GM18505 (cell line): Measurements from ENCODE around the gene ASTN2.
"Not testable (repeated sequence)": the region's sequence is repeated elsewhere in the genome, so short reads cannot be mapped to it uniquely, and the experiment has no call there.

ENCODE experiments used
- ATAC-seq: cut with Tn5 transposase; IDR thresholded peaks from one replicate; pipeline ENCODE4 v1.9.1; 2021; ENCODE audit not compliant: unreplicated experiment
- POLR2A ChIP-seq: IDR thresholded peaks from 4 replicates; pipeline ENCODE4 v1.6.1; 2011; ENCODE audit warnings: borderline replicate concordance; ENCODE audit not compliant: insufficient read depth, insufficient read length; ENCODE audit errors: extremely low read depth

Gene ASTN2

GRCh38 chr9:117074342-117074662 lies 340.6 kb downstream of the ASTN2 start:
- TF ChIP-seq POLR2A: no peak
- ATAC-seq: no peak

- no peak for TF ChIP-seq POLR2A
- ATAC-seq: no peak
Measured at GRCh38 chr9:117073539-117074341, 341.1 kb downstream of the ASTN2 start.

- no peak for ATAC-seq
- no peak for TF ChIP-seq POLR2A
Measured at GRCh38 chr9:117073071-117073470, 341.8 kb downstream of the ASTN2 start.

- ATAC-seq: no peak
- no peak for TF ChIP-seq POLR2A
Measured at GRCh38 chr9:117072216-117072615, 342.6 kb downstream of the ASTN2 start.

- ATAC-seq: not testable (repeated sequence)
Measured at GRCh38 chr9:117071673-117072207, 343.1 kb downstream of the ASTN2 start.

GRCh38 chr9:117063721-117064471 lies 351.0 kb downstream of the ASTN2 start:
- TF ChIP-seq POLR2A: no peak

GRCh38 chr9:117060963-117061362 lies 353.9 kb downstream of the ASTN2 start:
- TF ChIP-seq POLR2A: no peak
- ATAC-seq: no peak

More at GRCh38 chr9:117063721-117064471, 351.0 kb downstream of the ASTN2 start:
- ATAC-seq: no peak

GRCh38 chr9:117050007-117050406 lies 364.9 kb downstream of the ASTN2 start:
- ATAC-seq: no peak
- no peak for TF ChIP-seq POLR2A

GRCh38 chr9:117046666-117047327 lies 368.1 kb downstream of the ASTN2 start:
- no peak for ATAC-seq
- TF ChIP-seq POLR2A: no peak

- TF ChIP-seq POLR2A: no peak
- ATAC-seq: no peak
Measured at GRCh38 chr9:117044241-117044640, 370.6 kb downstream of the ASTN2 start.

GRCh38 chr9:117043159-117043558 lies 371.7 kb downstream of the ASTN2 start:
- ATAC-seq: no peak
- TF ChIP-seq POLR2A: no peak

- no peak for ATAC-seq
- no peak for TF ChIP-seq POLR2A
Measured at GRCh38 chr9:117035546-117035945, 379.3 kb downstream of the ASTN2 start.

GRCh38 chr9:117034866-117035265 lies 380.0 kb downstream of the ASTN2 start:
- TF ChIP-seq POLR2A: no peak

More at GRCh38 chr9:117034866-117035265, 380.0 kb downstream of the ASTN2 start:
- no peak for ATAC-seq
